CD4-positive, CD25-positive, alpha-beta regulatory T cell (primary cell): ENCODE measurements around the gene ZNF19. TPM values are rescaled to one million over a fixed set of nuclear protein-coding genes. Genes with fewer than 3 reads are reported as not detected.
A peak's percentile ranks its signal among the peaks of the same experiment; 100 is the strongest.

ENCODE experiments used
- ATAC-seq, 2 donors: fragments of 150-1000 bp; cut with Tn5 transposase; one replicate each; pipeline ENCODE4 v1.10.0; 2021; ENCODE audit warnings: low read depth in 2 of 2, moderate number of reproducible peaks in 2 of 2, moderate library complexity in 1 of 2
- DNase-seq, 3 donors: peaks; one replicate each; pipeline versions ENCODE4 v3.0.0 to v3.0.0-alpha.2; 2012 to 2022; ENCODE audit warnings: mixed read lengths in 1 of 3
- H3K27ac ChIP-seq: one replicate; pipeline ENCODE4 v1.7.0; 2013; ENCODE audit warnings: mild to moderate bottlenecking, low read length; ENCODE audit not compliant: insufficient read depth, poor library complexity, severe bottlenecking
- H3K27me3 ChIP-seq: one replicate; pipeline ENCODE4 v1.7.0; 2013; ENCODE audit warnings: low read length; ENCODE audit not compliant: control insufficient read depth, insufficient read depth
- H3K36me3 ChIP-seq: one replicate; pipeline ENCODE4 v1.7.0; 2013; ENCODE audit warnings: mild to moderate bottlenecking, low read length, moderate library complexity; ENCODE audit not compliant: control insufficient read depth, insufficient read depth
- H3K4me1 ChIP-seq: 2 replicates; pipeline ENCODE4 v1.7.0; 2013; ENCODE audit warnings: mild to moderate bottlenecking, low read length; ENCODE audit not compliant: insufficient read depth, control insufficient read depth, poor library complexity, severe bottlenecking
- H3K4me3 ChIP-seq: one replicate; pipeline ENCODE4 v1.7.0; 2013; ENCODE audit warnings: low read depth, mild to moderate bottlenecking, low read length, moderate library complexity
- H3K9me3 ChIP-seq, 2 experiments: 1 replicate in 1 of 2; 2 replicates in 1 of 2; pipeline ENCODE4 v1.7.0; 2013; ENCODE audit warnings: low read length in 2 of 2, mild to moderate bottlenecking in 1 of 2, moderate library complexity in 1 of 2; ENCODE audit not compliant: control insufficient read depth in 2 of 2
- H3K27ac Mint-ChIP-seq, 3 donors: one replicate each; pipeline ENCODE4 v1.8.0; 2020 to 2022; ENCODE audit warnings: mild to moderate bottlenecking in 3 of 3, mixed read lengths in 3 of 3, moderate library complexity in 2 of 3
- H3K27me3 Mint-ChIP-seq: one replicate; pipeline ENCODE4 v1.8.0; 2022; ENCODE audit warnings: mild to moderate bottlenecking, mixed read lengths
- H3K36me3 Mint-ChIP-seq: one replicate; pipeline ENCODE4 v1.8.0; 2020; ENCODE audit warnings: mixed read lengths
- H3K4me1 Mint-ChIP-seq, 4 donors: one replicate each; pipeline ENCODE4 v1.8.0; 2020 to 2022; ENCODE audit warnings: mixed read lengths in 4 of 4, mild to moderate bottlenecking in 1 of 4
- H3K4me3 Mint-ChIP-seq, 4 donors: one replicate each; pipeline ENCODE4 v1.8.0; 2020 to 2022; ENCODE audit warnings: mild to moderate bottlenecking in 4 of 4, mixed read lengths in 4 of 4, moderate library complexity in 3 of 4
- H3K9me3 Mint-ChIP-seq, 7 donors: one replicate each; pipeline ENCODE4 v1.8.0; 2020 to 2022; ENCODE audit warnings: mixed read lengths in 7 of 7, mild to moderate bottlenecking in 3 of 7, moderate library complexity in 2 of 7
- polyA plus RNA-seq, 4 donors: library from polyadenylated mRNA; unstranded; fragments of 300-500 nt; fragmentation: Illumina TruSeq; gene quantifications; one replicate each; pipeline ENCODE4 v1.2.3, GENCODE V29; 2021
- total RNA-seq: library from RNA; stranded (reverse); gene quantifications from one replicate; pipeline ENCODE4 v1.2.3, GENCODE V29; 2022

The ZNF19 gene
- total and polyA plus RNA-seq, 5 donors from 2014 or later, result 1.7 to 5.9 (median 2.8) TPM

DNA sequence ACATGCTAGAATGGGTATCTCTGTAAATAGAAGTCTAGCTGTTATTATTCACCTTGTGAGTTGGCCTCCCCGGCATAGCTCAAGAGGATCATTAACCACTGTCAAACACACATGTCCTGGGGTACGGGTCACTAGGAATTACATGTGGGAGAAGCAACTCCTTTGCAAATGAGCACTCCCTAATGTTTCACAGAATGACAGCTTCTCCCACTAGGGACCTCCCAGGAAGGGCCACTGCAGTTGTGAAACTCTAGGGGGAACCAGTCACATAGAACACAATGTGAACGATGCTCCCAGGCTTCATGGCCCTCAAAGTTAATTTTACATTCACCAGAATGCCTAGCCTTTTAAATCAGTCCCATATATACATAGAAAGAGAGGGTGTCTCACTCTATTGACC is 12.4 kb upstream of the ZNF19 start:
- H3K27me3 ChIP-seq, result peaks cover 3% of the 10 kb centered on the region
- no peaks in the 10 kb centered on the region for H3K36me3 Mint-ChIP-seq
- DNase-seq (no peak), ATAC-seq (no peak)
- H3K9me3 ChIP-seq, result no peaks in the 10 kb centered on the region
- no peak overlapping the region for H3K27ac Mint-ChIP-seq
- H3K4me1 ChIP-seq, result no peaks in the 10 kb centered on the region
- no peaks in the 10 kb centered on the region for H3K9me3 Mint-ChIP-seq
- H3K4me3 Mint-ChIP-seq, result no peak overlapping the region
- no peaks in the 10 kb centered on the region for H3K36me3 ChIP-seq
- no peaks in the 10 kb centered on the region for H3K4me1 Mint-ChIP-seq
- peaks cover 17% of the 10 kb centered on the region for H3K27me3 Mint-ChIP-seq
- H3K4me3 ChIP-seq, result no peak overlapping the region
- H3K27ac ChIP-seq, result no peak overlapping the region

DNA sequence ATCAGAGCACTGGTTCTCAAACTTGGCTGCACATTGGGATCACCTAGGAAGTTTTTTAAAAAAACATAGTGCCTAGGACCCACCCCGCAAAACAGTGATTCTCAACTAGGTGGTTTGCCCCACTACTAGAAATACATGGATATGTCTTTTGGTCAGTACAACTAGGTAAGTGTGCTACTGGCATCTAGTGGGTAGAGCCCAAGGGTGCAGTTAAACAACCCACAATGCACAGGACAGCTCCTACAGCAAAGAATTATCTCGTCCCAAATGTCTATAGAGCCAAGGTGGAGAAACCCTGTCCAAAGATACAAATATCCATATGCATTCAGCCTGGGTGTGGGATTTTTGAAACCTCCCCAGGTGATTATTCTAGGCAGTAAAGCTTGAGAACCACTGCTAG is 11.8 kb upstream of the ZNF19 start:
- Mint-ChIP-seq H3K9me3 (no peaks in the 10 kb centered on the region), H3K4me3 (no peak overlapping the region), H3K27me3 (peaks cover 17% of the 10 kb centered on the region), H3K36me3 (no peaks in the 10 kb centered on the region), H3K27ac (no peak overlapping the region), H3K4me1 (no peaks in the 10 kb centered on the region)
- no peak for ATAC-seq
- Histone ChIP-seq H3K9me3 (no peaks in the 10 kb centered on the region), H3K4me1 (no peaks in the 10 kb centered on the region), H3K4me3 (no peak overlapping the region), H3K36me3 (no peaks in the 10 kb centered on the region), H3K27me3 (peaks cover 3% of the 10 kb centered on the region), H3K27ac (no peak overlapping the region)
- DNase-seq, result no peak

DNA sequence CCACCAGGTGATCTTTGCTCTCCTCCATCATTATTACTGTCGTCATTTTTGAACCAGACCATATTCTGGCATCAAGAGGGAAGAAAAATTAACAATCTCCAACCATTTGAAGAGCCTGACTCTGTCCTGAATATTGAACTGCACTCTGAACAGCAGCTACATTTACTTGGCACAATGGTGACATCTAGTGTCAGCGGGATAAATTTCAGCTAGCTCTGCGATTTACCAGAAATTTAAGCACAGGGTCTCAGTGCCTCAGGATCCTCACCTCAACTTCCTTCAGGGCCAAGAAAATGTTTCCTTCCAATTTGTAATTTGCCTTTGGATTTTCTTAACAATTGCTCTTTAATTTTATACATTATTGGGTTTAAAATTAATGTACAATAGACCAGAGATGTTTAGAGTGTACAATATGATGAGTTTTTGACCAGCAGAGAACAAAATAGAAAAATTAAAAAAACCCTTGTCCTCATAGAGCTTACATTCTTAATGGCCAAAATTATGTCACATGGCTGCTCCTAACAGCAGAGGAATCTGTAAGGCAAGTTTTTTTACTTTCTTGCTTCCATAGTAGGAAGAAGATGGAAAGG is 10.7 kb upstream of the ZNF19 start:
- no peaks in the 10 kb centered on the region for H3K36me3 Mint-ChIP-seq

DNA sequence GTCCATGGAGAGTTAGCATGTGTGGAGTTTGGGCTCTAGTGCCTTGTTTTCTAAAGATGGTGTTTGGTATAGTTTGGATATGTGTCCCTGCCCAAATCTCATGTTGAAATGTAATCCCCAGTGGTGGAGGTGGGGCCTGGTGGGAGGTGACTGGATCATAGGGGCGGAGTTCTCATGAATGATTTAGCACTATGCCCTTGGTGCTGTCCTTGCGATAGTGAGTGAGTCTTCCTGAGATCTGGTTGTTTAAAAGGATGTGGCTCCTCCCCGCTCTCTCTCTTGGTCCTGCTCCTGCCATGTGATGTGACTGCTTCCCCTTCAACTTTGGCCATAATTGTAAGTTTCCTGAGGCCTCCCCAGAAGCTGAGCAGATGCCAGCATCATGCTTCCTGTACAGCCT is 8.9 kb upstream of the ZNF19 start:
- H3K4me3 ChIP-seq, result no peak overlapping the region
- Mint-ChIP-seq H3K27me3 (peaks cover 20% of the 10 kb centered on the region), H3K4me1 (no peaks in the 10 kb centered on the region), H3K9me3 (no peaks in the 10 kb centered on the region), H3K27ac (no peak overlapping the region), H3K4me3 (no peak overlapping the region), H3K36me3 (no peaks in the 10 kb centered on the region)
- no peaks in the 10 kb centered on the region for H3K4me1 ChIP-seq
- H3K27ac ChIP-seq, result no peak overlapping the region
- DNase-seq, result no peak
- H3K36me3 ChIP-seq, result no peaks in the 10 kb centered on the region
- H3K27me3 ChIP-seq, result peaks cover 2% of the 10 kb centered on the region
- H3K9me3 ChIP-seq, result no peaks in the 10 kb centered on the region
- ATAC-seq, result no peak

More for the DNA sequence above, 10.7 kb upstream of the ZNF19 start:
- no peak overlapping the region for H3K4me3 Mint-ChIP-seq
- ATAC-seq (peak; percentile 55 to 65), DNase-seq (peak; percentile 30 to 72 (median 57))
- no peak overlapping the region for H3K27ac ChIP-seq
- peaks cover 3% of the 10 kb centered on the region for H3K27me3 ChIP-seq
- no peaks in the 10 kb centered on the region for H3K4me1 ChIP-seq
- H3K36me3 ChIP-seq, result no peaks in the 10 kb centered on the region
- no peaks in the 10 kb centered on the region for H3K4me1 Mint-ChIP-seq
- H3K27me3 Mint-ChIP-seq, result peaks cover 17% of the 10 kb centered on the region
- no peak overlapping the region for H3K27ac Mint-ChIP-seq
- no peaks in the 10 kb centered on the region for H3K9me3 Mint-ChIP-seq
- H3K9me3 ChIP-seq, result no peaks in the 10 kb centered on the region
- H3K4me3 ChIP-seq, result no peak overlapping the region

DNA sequence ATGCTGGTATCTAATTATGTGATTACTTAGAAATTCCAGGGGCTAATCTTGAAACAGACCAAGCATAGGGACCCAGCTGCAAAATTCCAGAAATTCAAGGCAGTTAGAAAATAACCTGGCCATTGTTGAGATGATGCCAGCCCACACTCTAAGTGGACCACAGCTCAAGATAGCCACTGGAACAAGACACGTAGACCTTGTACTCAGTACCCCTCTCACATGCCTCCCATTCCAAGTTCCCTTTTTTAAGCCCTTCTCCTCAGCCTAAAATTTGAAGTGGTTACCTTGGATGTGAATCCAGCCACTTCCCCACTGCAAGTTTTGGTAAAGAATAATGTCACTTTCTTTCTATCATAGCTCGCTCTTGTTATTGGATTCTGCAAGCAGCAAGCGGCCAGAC is 4.1 kb upstream of the ZNF19 start:
- Histone ChIP-seq H3K27me3 (no peaks in the 10 kb centered on the region), H3K27ac (no peak overlapping the region), H3K9me3 (no peaks in the 10 kb centered on the region), H3K36me3 (no peaks in the 10 kb centered on the region), H3K4me1 (no peaks in the 10 kb centered on the region), H3K4me3 (no peak overlapping the region)
- Mint-ChIP-seq H3K4me3 (no peak overlapping the region), H3K27ac (no peak overlapping the region), H3K36me3 (no peaks in the 10 kb centered on the region), H3K27me3 (peaks cover 15% of the 10 kb centered on the region), H3K4me1 (no peaks in the 10 kb centered on the region), H3K9me3 (no peaks in the 10 kb centered on the region)
- ATAC-seq (no peak), DNase-seq (no peak)

DNA sequence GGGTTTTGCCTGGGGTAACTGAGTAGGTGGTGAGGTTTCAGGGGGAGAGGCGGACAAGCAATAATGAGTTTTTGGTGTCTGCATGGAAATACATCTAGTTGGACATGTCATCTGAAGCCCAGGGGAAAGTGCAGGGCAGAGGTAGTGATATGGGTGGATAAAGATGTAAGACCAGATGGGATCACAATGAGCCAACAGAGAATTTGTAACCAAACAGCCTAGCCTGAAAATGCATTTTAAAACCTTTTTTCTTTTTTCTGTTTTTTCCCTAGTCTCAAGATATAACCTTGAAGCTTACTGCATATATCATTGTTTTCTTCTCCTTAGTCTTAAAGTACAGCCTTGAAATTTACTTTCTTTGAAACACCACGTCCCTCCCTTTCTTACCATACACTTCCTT is 3.7 kb upstream of the ZNF19 start:
- Histone ChIP-seq H3K4me3 (no peak overlapping the region), H3K27ac (no peak overlapping the region), H3K27me3 (no peaks in the 10 kb centered on the region), H3K36me3 (no peaks in the 10 kb centered on the region), H3K4me1 (no peaks in the 10 kb centered on the region), H3K9me3 (no peaks in the 10 kb centered on the region)
- peaks cover 11% of the 10 kb centered on the region for H3K27me3 Mint-ChIP-seq
- DNase-seq (no peak), ATAC-seq (no peak)
- H3K4me3 Mint-ChIP-seq, result no peak overlapping the region
- no peaks in the 10 kb centered on the region for H3K4me1 Mint-ChIP-seq
- no peaks in the 10 kb centered on the region for H3K9me3 Mint-ChIP-seq
- H3K27ac Mint-ChIP-seq, result peak overlapping the region in 1 of 3 donors; percentile 21
- no peaks in the 10 kb centered on the region for H3K36me3 Mint-ChIP-seq

DNA sequence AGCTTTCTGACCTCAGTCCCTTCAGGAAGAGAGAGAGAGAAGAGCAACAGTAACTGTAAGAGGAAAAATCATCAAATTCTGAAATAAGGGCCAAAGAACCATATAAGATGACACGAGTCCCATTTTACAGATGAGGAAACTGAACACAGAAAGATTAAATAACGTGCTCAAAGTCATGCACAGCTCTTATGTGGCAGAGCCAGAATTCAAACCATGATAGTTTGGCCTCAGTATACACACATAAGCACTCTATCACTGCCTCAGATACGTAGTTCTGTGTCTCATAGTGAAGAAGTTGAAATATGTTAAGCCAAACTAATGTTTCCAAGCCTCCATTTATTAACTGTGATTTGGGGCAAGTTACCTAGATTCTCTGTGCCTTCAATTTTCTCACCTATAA is 1.9 kb upstream of the ZNF19 start:
- Mint-ChIP-seq H3K36me3 (no peaks in the 10 kb centered on the region), H3K9me3 (no peaks in the 10 kb centered on the region), H3K27ac (no peak overlapping the region), H3K27me3 (peaks cover 5% of the 10 kb centered on the region), H3K4me1 (peaks cover 0 to 5% (median 0%) of the 10 kb centered on the region in 4 donors), H3K4me3 (no peak overlapping the region)
- H3K4me3 ChIP-seq, result no peak overlapping the region
- H3K4me1 ChIP-seq, result no peaks in the 10 kb centered on the region
- DNase-seq (no peak), ATAC-seq (no peak)
- H3K9me3 ChIP-seq, result no peaks in the 10 kb centered on the region
- H3K27me3 ChIP-seq, result no peaks in the 10 kb centered on the region
- no peak overlapping the region for H3K27ac ChIP-seq
- H3K36me3 ChIP-seq, result no peaks in the 10 kb centered on the region

DNA sequence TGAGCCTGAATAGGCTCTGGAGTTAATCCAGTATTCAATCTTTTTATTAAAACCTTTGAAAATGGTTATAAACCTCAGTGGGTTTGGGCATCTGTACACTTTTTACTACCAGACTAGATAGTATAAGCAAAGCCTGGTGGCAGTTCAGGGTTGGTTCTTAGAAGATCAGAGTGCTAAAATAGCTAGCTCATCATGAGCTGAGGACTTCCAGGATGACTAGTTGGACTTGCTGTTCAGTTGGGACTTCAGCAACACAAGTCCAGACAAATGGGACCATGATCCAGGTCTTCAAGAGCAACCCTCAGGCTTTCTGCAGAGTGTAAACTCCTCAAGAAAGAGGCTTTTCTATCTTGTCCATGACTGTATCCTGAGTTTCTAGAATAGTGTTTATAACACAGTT is 1.2 kb upstream of the ZNF19 start:
- H3K9me3 Mint-ChIP-seq, result no peaks in the 10 kb centered on the region
- H3K27ac Mint-ChIP-seq, result no peak overlapping the region
- Histone ChIP-seq H3K27me3 (no peaks in the 10 kb centered on the region), H3K4me1 (no peaks in the 10 kb centered on the region), H3K4me3 (no peak overlapping the region), H3K36me3 (no peaks in the 10 kb centered on the region), H3K9me3 (no peaks in the 10 kb centered on the region), H3K27ac (no peak overlapping the region)
- peaks cover 5% of the 10 kb centered on the region for H3K27me3 Mint-ChIP-seq
- ATAC-seq, result no peak
- DNase-seq, result no peak
- no peak overlapping the region for H3K4me3 Mint-ChIP-seq
- peaks cover 0 to 6% (median 0%) of the 10 kb centered on the region in 4 donors for H3K4me1 Mint-ChIP-seq
- no peaks in the 10 kb centered on the region for H3K36me3 Mint-ChIP-seq
